GM23248 (cell line): Measurements from ENCODE around the gene ACLY. TPM values are rescaled to one million over a fixed set of nuclear protein-coding genes. Genes with fewer than 3 reads are reported as not detected.

Source experiments
- DNase-seq: peaks from one replicate; pipeline ENCODE4 v3.0.0-alpha.2; 2015
- H2AFZ ChIP-seq: fragments of 200-600 bp; sonication (generic); 2 replicates; pipeline ENCODE4 v1.6.1; 2016; ENCODE audit warnings: antibody characterized with exemption
- H3F3A ChIP-seq: fragments of 200-600 bp; sonication (generic); 2 replicates; pipeline ENCODE4 v1.6.1; 2016; ENCODE audit warnings: mild to moderate bottlenecking, antibody characterized with exemption, mixed run types; ENCODE audit not compliant: insufficient read depth
- H3K27ac ChIP-seq: fragments of 200-600 bp; sonication (generic); 2 replicates; pipeline ENCODE4 v1.5.1; 2016; ENCODE audit warnings: mild to moderate bottlenecking
- H3K27me3 ChIP-seq: fragments of 200-600 bp; sonication (generic); replicated peaks from 2 replicates; pipeline ENCODE4 v1.6.1; 2016; ENCODE audit warnings: mild to moderate bottlenecking; ENCODE audit not compliant: insufficient read depth
- H3K36me3 ChIP-seq: fragments of 200-600 bp; sonication (generic); 2 replicates; pipeline ENCODE4 v1.6.1; 2016; ENCODE audit warnings: low read depth, mild to moderate bottlenecking
- H3K4me1 ChIP-seq: fragments of 200-600 bp; sonication (generic); 2 replicates; pipeline ENCODE4 v1.6.1; 2016; ENCODE audit warnings: mild to moderate bottlenecking; ENCODE audit not compliant: insufficient read depth
- H3K4me2 ChIP-seq: fragments of 200-600 bp; sonication (generic); one replicate; pipeline ENCODE4 v1.6.1; 2016; ENCODE audit warnings: mild to moderate bottlenecking; ENCODE audit not compliant: unreplicated experiment
- H3K4me3 ChIP-seq: fragments of 200-600 bp; sonication (generic); 2 replicates; pipeline ENCODE4 v1.5.1; 2016; ENCODE audit warnings: mild to moderate bottlenecking
- H3K79me2 ChIP-seq: fragments of 200-600 bp; sonication (generic); 2 replicates; pipeline ENCODE4 v1.6.1; 2016; ENCODE audit warnings: mild to moderate bottlenecking; ENCODE audit not compliant: insufficient read depth
- H3K9ac ChIP-seq: fragments of 200-600 bp; sonication (generic); 2 replicates; pipeline ENCODE4 v1.6.1; 2016; ENCODE audit warnings: mild to moderate bottlenecking
- H3K9me2 ChIP-seq: fragments of 200-600 bp; sonication (generic); 2 replicates; pipeline ENCODE4 v1.6.1; 2016; ENCODE audit warnings: mixed run types, mild to moderate bottlenecking, moderate library complexity; ENCODE audit not compliant: insufficient read depth
- H3K9me3 ChIP-seq: fragments of 200-600 bp; sonication (generic); one replicate; pipeline ENCODE4 v1.6.1; 2017; ENCODE audit warnings: low read depth
- H4K20me1 ChIP-seq: fragments of 200-600 bp; sonication (generic); 2 replicates; pipeline ENCODE4 v1.6.0; 2016; ENCODE audit not compliant: insufficient read depth
- EZH2 ChIP-seq: fragments of 200-600 bp; sonication (generic); IDR thresholded peaks from 2 replicates; pipeline ENCODE4 v1.6.1; 2018; ENCODE audit warnings: antibody characterized with exemption, mild to moderate bottlenecking; ENCODE audit not compliant: insufficient read depth, poor library complexity, severe bottlenecking
- EZH2phosphoT487 ChIP-seq: fragments of 200-600 bp; sonication (generic); IDR thresholded peaks from 2 replicates; pipeline ENCODE4 v1.6.1; 2018; ENCODE audit warnings: antibody characterized with exemption, moderate library complexity, mild to moderate bottlenecking, low read depth; ENCODE audit not compliant: insufficient read depth
- WGBS, 2 experiments: methylation state at CpG; one replicate each; pipeline ENCODE4 v1.1.6; 2015 to 2017; ENCODE audit warnings: low lambda C conversion rate in 2 of 2, low coverage in 1 of 2; ENCODE audit errors: missing lambda C conversion rate in 2 of 2; 5-methylcytosine and 5-hydroxymethylcytosine counted together
- in situ Hi-C: fragments of 300-500 bp; cut with MboI; formaldehyde crosslinking; loops from 2 replicates; pipeline ENCODE4 v1.15.0; 2020
- polyA plus RNA-seq: library from polyadenylated mRNA; unstranded; fragments of >200 nt; fragmentation: Nextera tagmentation; extraction: Ambion mirVana; gene quantifications from 2 replicates; pipeline ENCODE4 v1.2.1, GENCODE V29; 2016
- small RNA-seq: library from RNA; depleted of rRNA; stranded (forward); fragments of <200 nt; gene quantifications from one replicate; pipeline ENCODE3, GENCODE V24; 2014; ENCODE audit warnings: low read depth, low replicate concordance
- total RNA-seq: library from RNA; depleted of rRNA; stranded (reverse); fragments of >200 nt; shearing (Covaris generic); gene quantifications from 2 replicates; pipeline ENCODE4 v1.2.3, GENCODE V29; 2014; rRNA removed

ACLY gene
- total and polyA plus RNA-seq, 2 experiments from 2014 or later: 101 to 144 TPM

DNA sequence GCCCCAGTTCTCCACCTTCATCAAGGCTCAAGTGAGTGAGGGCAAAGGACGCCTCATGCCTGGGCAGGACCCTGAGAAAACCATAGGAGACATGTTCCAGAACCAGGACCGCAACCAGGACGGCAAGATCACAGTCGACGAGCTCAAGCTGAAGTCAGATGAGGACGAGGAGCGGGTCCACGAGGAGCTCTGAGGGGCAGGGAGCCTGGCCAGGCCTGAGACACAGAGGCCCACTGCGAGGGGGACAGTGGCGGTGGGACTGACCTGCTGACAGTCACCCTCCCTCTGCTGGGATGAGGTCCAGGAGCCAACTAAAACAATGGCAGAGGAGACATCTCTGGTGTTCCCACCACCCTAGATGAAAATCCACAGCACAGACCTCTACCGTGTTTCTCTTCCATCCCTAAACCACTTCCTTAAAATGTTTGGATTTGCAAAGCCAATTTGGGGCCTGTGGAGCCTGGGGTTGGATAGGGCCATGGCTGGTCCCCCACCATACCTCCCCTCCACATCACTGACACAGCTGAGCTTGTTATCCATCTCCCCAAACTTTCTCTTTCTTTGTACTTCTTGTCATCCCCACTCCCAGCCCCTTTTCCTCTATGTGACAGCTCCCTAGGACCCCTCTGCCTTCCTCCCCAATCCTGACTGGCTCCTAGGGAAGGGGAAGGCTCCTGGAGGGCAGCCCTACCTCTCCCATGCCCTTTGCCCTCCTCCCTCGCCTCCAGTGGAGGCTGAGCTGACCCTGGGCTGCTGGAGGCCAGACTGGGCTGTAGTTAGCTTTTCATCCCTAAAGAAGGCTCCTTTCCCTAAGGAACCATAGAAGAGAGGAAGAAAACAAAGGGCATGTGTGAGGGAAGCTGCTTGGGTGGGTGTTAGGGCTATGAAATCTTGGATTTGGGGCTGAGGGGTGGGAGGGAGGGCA is 96.3 kb downstream of the ACLY start:
- Histone ChIP-seq H3K36me3 (peaks cover 9% of the 10 kb centered on the region; the same call in 1 of the 2 replicates), H3K9me2 (no peaks in the 10 kb centered on the region), H3K9me3 (no peaks in the 10 kb centered on the region), H3K4me3 (no peak overlapping the region), H3K4me1 (no peaks in the 10 kb centered on the region), H3K9ac (no peak overlapping the region), H3K27ac (no peak overlapping the region), H4K20me1 (no peaks in the 10 kb centered on the region), H3F3A (peaks cover 23% of the 10 kb centered on the region), H2AFZ (no peak overlapping the region), H3K4me2 (no peak overlapping the region), H3K79me2 (peaks cover 12% of the 10 kb centered on the region), H3K27me3 (no peaks in the 10 kb centered on the region)
- WGBS, 2 experiments: 90 to 93% methylated on average over 12 of the region's 12 CpGs
- no peak for DNase-seq
- in situ Hi-C loops: no loop called here
- TF ChIP-seq EZH2phosphoT487: no peak
- no peak for TF ChIP-seq EZH2

DNA sequence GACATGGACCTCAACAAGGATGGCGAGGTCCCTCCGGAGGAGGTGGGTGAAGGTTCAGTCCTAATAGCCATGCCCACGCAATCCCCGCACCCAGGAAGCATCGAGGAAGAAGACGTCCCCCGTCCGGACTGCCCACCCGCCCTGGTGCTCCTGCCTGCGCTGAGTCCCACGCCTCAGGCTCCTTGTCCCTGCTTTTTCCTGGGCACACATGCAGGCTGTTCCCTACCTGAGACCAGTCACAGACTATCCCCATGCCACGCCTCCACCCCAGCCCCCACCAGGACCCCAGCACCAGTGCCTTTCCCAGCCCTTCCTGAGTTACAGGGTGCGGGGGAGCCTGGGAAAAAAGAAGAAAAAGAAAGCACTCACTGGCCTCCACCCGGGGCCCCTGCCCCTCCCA is 97.0 kb downstream of the ACLY start:
- 91 to 100% methylated on average over 5 to 14 of the region's 14 CpGs for WGBS, 2 experiments
- Histone ChIP-seq H3F3A (peaks cover 23% of the 10 kb centered on the region), H3K27ac (no peak overlapping the region), H3K9ac (no peak overlapping the region), H3K9me2 (no peaks in the 10 kb centered on the region), H3K9me3 (no peaks in the 10 kb centered on the region), H3K4me2 (no peak overlapping the region), H3K4me3 (no peak overlapping the region), H2AFZ (no peak overlapping the region), H3K79me2 (peaks cover 19% of the 10 kb centered on the region), H4K20me1 (peaks cover 3% of the 10 kb centered on the region; the same call in 1 of the 2 replicates), H3K4me1 (no peaks in the 10 kb centered on the region), H3K36me3 (peaks cover 13% of the 10 kb centered on the region; the same call in 1 of the 2 replicates), H3K27me3 (no peaks in the 10 kb centered on the region)
- DNase-seq: no peak
- TF ChIP-seq EZH2 (no peak), EZH2phosphoT487 (no peak)
- in situ Hi-C loops: no loop called here

DNA sequence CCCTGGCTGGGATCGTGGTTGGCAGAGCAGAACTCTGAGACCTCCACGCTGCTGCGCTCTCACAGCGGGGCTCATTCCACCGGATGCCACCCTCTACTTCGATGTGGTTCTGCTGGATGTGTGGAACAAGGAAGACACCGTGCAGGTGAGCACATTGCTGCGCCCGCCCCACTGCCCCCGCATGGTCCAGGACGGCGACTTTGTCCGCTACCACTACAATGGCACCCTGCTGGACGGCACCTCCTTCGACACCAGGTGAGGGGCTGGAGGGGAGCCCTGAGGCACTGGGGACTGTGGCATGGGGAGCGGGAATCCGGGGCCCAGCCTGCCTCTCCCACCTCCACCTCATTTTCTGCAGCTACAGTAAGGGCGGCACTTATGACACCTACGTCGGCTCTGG is 100.7 kb downstream of the ACLY start:
- Histone ChIP-seq H3K9me2 (no peaks in the 10 kb centered on the region), H3K4me1 (peaks cover 15% of the 10 kb centered on the region), H3K9me3 (no peaks in the 10 kb centered on the region), H3K36me3 (peaks cover 13% of the 10 kb centered on the region; the same call in 1 of the 2 replicates), H3K27me3 (no peaks in the 10 kb centered on the region), H3K4me3 (no peak overlapping the region), H3K9ac (no peak overlapping the region), H3K79me2 (peaks cover 56% of the 10 kb centered on the region), H3F3A (peaks cover 17% of the 10 kb centered on the region; the same call in 1 of the 2 replicates), H4K20me1 (peaks cover 9% of the 10 kb centered on the region; the same call in 1 of the 2 replicates), H3K27ac (no peak overlapping the region), H3K4me2 (no peak overlapping the region), H2AFZ (no peak overlapping the region)
- TF ChIP-seq EZH2phosphoT487: no peak
- TF ChIP-seq EZH2: no peak
- 93 to 94% methylated on average over 15 to 20 of the region's 20 CpGs for WGBS, 2 experiments
- DNase-seq: no peak
- in situ Hi-C loops: no loop called here

Small RNA genes lying within 50 kb of the gene (small RNA-seq; reads per million reads assigned to genes)
- not detected for gene AC125257.2

Other genes with a start within 250 kb of the ACLY start
- gene EIF1, start 230.1 kb downstream of the ACLY start, total RNA-seq: 98.1 and 113 TPM in 2 replicates
- 1,585 and 1,606 TPM in 2 replicates for gene EIF1, start 230.1 kb downstream of the ACLY start, polyA plus RNA-seq
- gene GAST, start 206.6 kb downstream of the ACLY start, total RNA-seq: not detected in 2 replicates
- not detected in 2 replicates for gene GAST, start 206.6 kb downstream of the ACLY start, polyA plus RNA-seq
- gene HAP1, start 184.3 kb downstream of the ACLY start, total RNA-seq: not detected in 2 replicates
- 0.06 TPM in 1 of 2 replicates, not detected in the other for gene HAP1, start 184.3 kb downstream of the ACLY start, polyA plus RNA-seq
- gene JUP, start 132.2 kb downstream of the ACLY start, total RNA-seq: 2.7 and 3.6 TPM in 2 replicates
- gene JUP, start 132.2 kb downstream of the ACLY start, polyA plus RNA-seq: 2.3 and 3.1 TPM in 2 replicates
- gene P3H4, start 107.0 kb downstream of the ACLY start, total RNA-seq: 116 and 161 TPM in 2 replicates
- gene P3H4, start 107.0 kb downstream of the ACLY start, polyA plus RNA-seq: 96.9 and 105 TPM in 2 replicates
- 750 and 759 TPM in 2 replicates for gene FKBP10, start 105.9 kb downstream of the ACLY start, total RNA-seq
- gene FKBP10, start 105.9 kb downstream of the ACLY start, polyA plus RNA-seq: 78.0 and 81.5 TPM in 2 replicates
- 61.7 and 69.8 TPM in 2 replicates for gene NT5C3B, start 82.7 kb downstream of the ACLY start, total RNA-seq
- gene NT5C3B, start 82.7 kb downstream of the ACLY start, polyA plus RNA-seq: 59.3 and 69.6 TPM in 2 replicates
- gene KLHL10, start 81.1 kb downstream of the ACLY start, total RNA-seq: 2.3 TPM in 1 of 2 replicates, not detected in the other
- 0.09 TPM in 2 replicates for gene KLHL10, start 81.1 kb downstream of the ACLY start, polyA plus RNA-seq
- gene KLHL11, start 53.5 kb downstream of the ACLY start, total RNA-seq: 27.7 and 28.5 TPM in 2 replicates
- 12.5 and 12.8 TPM in 2 replicates for gene KLHL11, start 53.5 kb downstream of the ACLY start, polyA plus RNA-seq
- gene ODAD4, start 11.7 kb upstream of the ACLY start, total RNA-seq: 0.25 and 0.54 TPM in 2 replicates
- 0.81 and 1.4 TPM in 2 replicates for gene ODAD4, start 11.7 kb upstream of the ACLY start, polyA plus RNA-seq
- gene CNP, start 47.8 kb upstream of the ACLY start, total RNA-seq: 58.3 and 69.4 TPM in 2 replicates
- gene CNP, start 47.8 kb upstream of the ACLY start, polyA plus RNA-seq: 103 and 107 TPM in 2 replicates
- gene DNAJC7, start 98.5 kb upstream of the ACLY start, total RNA-seq: 61.6 and 71.3 TPM in 2 replicates
- gene DNAJC7, start 98.5 kb upstream of the ACLY start, polyA plus RNA-seq: 69.3 and 73.5 TPM in 2 replicates
- gene NKIRAS2, start 101.1 kb upstream of the ACLY start, total RNA-seq: 70.8 and 71.2 TPM in 2 replicates
- gene NKIRAS2, start 101.1 kb upstream of the ACLY start, polyA plus RNA-seq: 66.5 and 67.5 TPM in 2 replicates
- 0.13 TPM in 1 of 2 replicates, not detected in the other for gene C17orf113, start 131.7 kb upstream of the ACLY start, total RNA-seq
- not detected in 2 replicates for gene C17orf113, start 131.7 kb upstream of the ACLY start, polyA plus RNA-seq
- not detected in 2 replicates for gene ZNF385C, start 179.5 kb upstream of the ACLY start, total RNA-seq
- not detected in 2 replicates for gene ZNF385C, start 179.5 kb upstream of the ACLY start, polyA plus RNA-seq
- gene DHX58, start 193.8 kb upstream of the ACLY start, total RNA-seq: 2.5 and 11.6 TPM in 2 replicates
- gene DHX58, start 193.8 kb upstream of the ACLY start, polyA plus RNA-seq: 1.6 and 2.0 TPM in 2 replicates
- gene KAT2A, start 202.4 kb upstream of the ACLY start, total RNA-seq: 13.9 and 16.8 TPM in 2 replicates
- 6.0 and 7.2 TPM in 2 replicates for gene KAT2A, start 202.4 kb upstream of the ACLY start, polyA plus RNA-seq
- gene HSPB9, start 203.9 kb upstream of the ACLY start, total RNA-seq: not detected in 2 replicates
- gene HSPB9, start 203.9 kb upstream of the ACLY start, polyA plus RNA-seq: 0.34 TPM in 1 of 2 replicates, not detected in the other
- gene RAB5C, start 236.0 kb upstream of the ACLY start, total RNA-seq: 97.5 and 128 TPM in 2 replicates
- 123 and 124 TPM in 2 replicates for gene RAB5C, start 236.0 kb upstream of the ACLY start, polyA plus RNA-seq